Colonic mucosa (tissue), 4 donors: ENCODE results near the gene CDK6. TPM values are rescaled to one million over a fixed set of nuclear protein-coding genes. Genes with fewer than 3 reads are reported as not detected.

Source experiments
- DNase-seq: peaks from one replicate; pipeline ENCODE4 v3.0.0-alpha.2; 2020
- H3K27ac ChIP-seq: fragments of 200-600 bp; one replicate; pipeline ENCODE4 v1.8.0; 2021
- H3K27me3 ChIP-seq: fragments of 200-600 bp; one replicate; pipeline ENCODE4 v1.8.0; 2021
- H3K36me3 ChIP-seq: fragments of 200-600 bp; one replicate; pipeline ENCODE4 v1.8.0; 2021
- H3K4me1 ChIP-seq: fragments of 200-600 bp; one replicate; pipeline ENCODE4 v1.8.0; 2021; ENCODE audit warnings: mild to moderate bottlenecking
- H3K4me3 ChIP-seq: fragments of 200-600 bp; one replicate; pipeline ENCODE4 v1.8.0; 2021
- H3K9ac ChIP-seq, 2 donors: one replicate each; pipeline ENCODE4 v1.7.0; 2013; ENCODE audit warnings: control low read depth in 2 of 2, low read depth in 2 of 2, low read length in 2 of 2
- H3K9me3 ChIP-seq: fragments of 200-600 bp; one replicate; pipeline ENCODE4 v1.8.0; 2021
- intact Hi-C: fragments of 100-400 bp; cut with DNase I; formaldehyde crosslinking; loops from one replicate; pipeline ENCODE4 v1.14.1; 2022
- total RNA-seq, 2 donors: library from RNA; stranded (reverse); fragmentation: NEBNext Ultra II Directional in 1 of 2; extraction: Animal tissue kit (Norgen Biotek cat#: 25700) in 1 of 2; gene quantifications; one replicate each; pipeline ENCODE4 v1.2.1, GENCODE V29; 2021
- TF ChIP-seq, protein P1 (sequence below): fragments of 200-600 bp; IDR thresholded peaks from one replicate; pipeline ENCODE4 v1.8.0; 2022; ENCODE audit warnings: antibody characterized with exemption, mild to moderate bottlenecking
- donor health status: healthy.
- donor health status: DM: no; HTN: no; CAD: no.
- donor health status: DM: no; HTN: no; CAD: no.

Gene CDK6
- total RNA-seq, 2 donors from 2014 or later, result 37.1 to 55.4 TPM

- no peaks in the 10 kb centered on the region for H3K4me1 ChIP-seq
- intact Hi-C loops, result no loop called here
- TF ChIP-seq, protein P1, sequence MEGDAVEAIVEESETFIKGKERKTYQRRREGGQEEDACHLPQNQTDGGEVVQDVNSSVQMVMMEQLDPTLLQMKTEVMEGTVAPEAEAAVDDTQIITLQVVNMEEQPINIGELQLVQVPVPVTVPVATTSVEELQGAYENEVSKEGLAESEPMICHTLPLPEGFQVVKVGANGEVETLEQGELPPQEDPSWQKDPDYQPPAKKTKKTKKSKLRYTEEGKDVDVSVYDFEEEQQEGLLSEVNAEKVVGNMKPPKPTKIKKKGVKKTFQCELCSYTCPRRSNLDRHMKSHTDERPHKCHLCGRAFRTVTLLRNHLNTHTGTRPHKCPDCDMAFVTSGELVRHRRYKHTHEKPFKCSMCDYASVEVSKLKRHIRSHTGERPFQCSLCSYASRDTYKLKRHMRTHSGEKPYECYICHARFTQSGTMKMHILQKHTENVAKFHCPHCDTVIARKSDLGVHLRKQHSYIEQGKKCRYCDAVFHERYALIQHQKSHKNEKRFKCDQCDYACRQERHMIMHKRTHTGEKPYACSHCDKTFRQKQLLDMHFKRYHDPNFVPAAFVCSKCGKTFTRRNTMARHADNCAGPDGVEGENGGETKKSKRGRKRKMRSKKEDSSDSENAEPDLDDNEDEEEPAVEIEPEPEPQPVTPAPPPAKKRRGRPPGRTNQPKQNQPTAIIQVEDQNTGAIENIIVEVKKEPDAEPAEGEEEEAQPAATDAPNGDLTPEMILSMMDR, result no peak
- H3K9me3 ChIP-seq, result no peaks in the 10 kb centered on the region
- H3K27me3 ChIP-seq, result no peaks in the 10 kb centered on the region
- no peak overlapping the region for H3K4me3 ChIP-seq
- no peak for DNase-seq
- no peaks in the 10 kb centered on the region for H3K36me3 ChIP-seq
- no peak overlapping the region for H3K27ac ChIP-seq
- no peak overlapping the region for H3K9ac ChIP-seq
Measured at GRCh38 chr7:92742186-92742585, 94.2 kb downstream of the CDK6 start.

- H3K27ac ChIP-seq, result no peak overlapping the region
- DNase-seq, result no peak
- no peaks in the 10 kb centered on the region for H3K9me3 ChIP-seq
- H3K4me3 ChIP-seq, result no peak overlapping the region
- TF ChIP-seq, protein P1, result no peak
- intact Hi-C loops, result no loop called here
- H3K4me1 ChIP-seq, result no peaks in the 10 kb centered on the region
- no peaks in the 10 kb centered on the region for H3K27me3 ChIP-seq
- no peaks in the 10 kb centered on the region for H3K36me3 ChIP-seq
- no peak overlapping the region for H3K9ac ChIP-seq
Measured at GRCh38 chr7:92740700-92741126, 95.7 kb downstream of the CDK6 start.

DNA sequence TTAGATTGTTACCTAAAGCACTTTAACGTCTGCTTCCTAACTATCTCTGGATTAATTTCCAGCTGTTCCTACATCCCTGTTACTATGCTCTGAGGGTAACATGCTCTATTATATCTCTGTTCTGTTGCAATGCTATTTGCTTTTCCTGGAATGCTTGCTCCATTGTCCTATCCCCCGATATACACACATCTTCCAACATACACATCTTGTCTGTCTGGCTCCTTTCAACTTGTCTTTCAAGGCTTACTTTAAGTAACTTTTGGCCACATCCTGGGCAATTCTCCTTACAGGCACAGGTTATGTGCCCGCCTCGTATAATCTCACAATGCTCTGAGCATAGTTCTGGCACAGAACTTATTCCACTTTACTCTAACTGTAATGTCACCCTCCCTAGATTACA, 96.2 kb downstream of the CDK6 start:
- Histone ChIP-seq H3K36me3 (no peaks in the 10 kb centered on the region), H3K27me3 (no peaks in the 10 kb centered on the region), H3K4me1 (no peaks in the 10 kb centered on the region), H3K9me3 (no peaks in the 10 kb centered on the region), H3K4me3 (no peak overlapping the region), H3K27ac (no peak overlapping the region), H3K9ac (no peak overlapping the region)
- DNase-seq, result no peak
- TF ChIP-seq, protein P1, result no peak
- intact Hi-C loops, result no loop called here

DNA sequence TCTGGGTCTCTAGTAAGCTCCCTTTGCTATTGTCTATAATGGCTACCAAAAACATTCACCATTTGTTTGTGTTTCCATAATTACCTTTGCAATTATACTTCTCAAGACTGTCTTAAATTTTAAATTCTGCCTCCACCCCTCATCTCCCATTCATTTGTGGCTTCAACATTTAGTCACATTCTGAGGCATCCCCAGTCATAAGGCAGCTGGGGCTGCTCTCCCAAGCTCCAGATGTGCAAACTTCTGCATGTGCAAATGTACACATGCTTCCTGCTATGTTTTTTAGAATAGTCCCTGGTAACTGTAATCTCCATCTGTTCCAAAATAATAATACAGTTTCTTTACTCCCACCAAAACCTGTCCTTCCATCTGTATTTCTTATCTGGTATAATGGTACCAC, 97.3 kb downstream of the CDK6 start:
- Histone ChIP-seq H3K9ac (no peak overlapping the region), H3K4me3 (no peak overlapping the region), H3K4me1 (no peaks in the 10 kb centered on the region), H3K36me3 (no peaks in the 10 kb centered on the region), H3K27me3 (no peaks in the 10 kb centered on the region), H3K27ac (no peak overlapping the region), H3K9me3 (no peaks in the 10 kb centered on the region)
- TF ChIP-seq, protein P1, result no peak
- intact Hi-C loops, result no loop called here
- no peak for DNase-seq

GRCh38 chr7:92737706-92738105, 98.7 kb downstream of the CDK6 start:
- TF ChIP-seq, protein P1, result no peak
- no peak for DNase-seq

DNA sequence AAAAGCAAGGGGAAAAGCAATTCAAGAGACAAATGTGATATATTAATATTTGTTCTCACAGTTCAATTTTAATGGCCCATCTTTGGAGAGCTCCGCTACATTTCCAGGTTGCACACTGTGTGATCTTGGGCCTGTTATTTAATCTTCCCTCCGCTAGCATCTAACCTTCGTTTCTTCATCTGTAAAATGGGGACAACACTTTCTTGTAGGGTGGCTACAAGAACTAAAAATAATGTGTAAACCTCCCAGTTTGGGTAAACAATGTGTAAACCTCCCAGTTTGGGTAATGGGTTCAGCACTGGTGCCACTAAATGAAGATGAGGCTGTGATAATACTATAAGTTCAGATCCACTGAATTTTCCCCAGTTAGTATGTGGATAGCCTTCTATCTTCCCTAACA, 99.5 kb downstream of the CDK6 start:
- no peak for DNase-seq
- Histone ChIP-seq H3K9ac (no peak overlapping the region), H3K4me3 (no peak overlapping the region), H3K36me3 (no peaks in the 10 kb centered on the region), H3K27me3 (no peaks in the 10 kb centered on the region), H3K9me3 (no peaks in the 10 kb centered on the region), H3K27ac (no peak overlapping the region), H3K4me1 (no peaks in the 10 kb centered on the region)
- intact Hi-C loops, result no loop called here
- TF ChIP-seq, protein P1, result no peak

More at GRCh38 chr7:92737706-92738105, 98.7 kb downstream of the CDK6 start:
- intact Hi-C loops, result no loop called here
- Histone ChIP-seq H3K27ac (peak overlapping the region; percentile 5), H3K9me3 (no peaks in the 10 kb centered on the region), H3K27me3 (no peaks in the 10 kb centered on the region), H3K9ac (no peak overlapping the region), H3K4me3 (no peak overlapping the region), H3K36me3 (no peaks in the 10 kb centered on the region), H3K4me1 (no peaks in the 10 kb centered on the region)
